ENCODE data around the gene PTPRR. TPM values are rescaled to one million over a fixed set of nuclear protein-coding genes. Genes with fewer than 3 reads are reported as not detected.

PTPRR gene
- total and polyA plus RNA-seq, 9 donors: 0.15 to 1.5 (median 0.32) TPM; not detected in 1

- no peak overlapping the region for H3K4me3 ChIP-seq
- no peak for DNase-seq
- no peaks in the 10 kb centered on the region for H3K27me3 ChIP-seq
- H3K4me1 ChIP-seq (ENCODE audit: insufficient read depth): no peaks in the 10 kb centered on the region
- H3K36me3 ChIP-seq: no peaks in the 10 kb centered on the region
- TF ChIP-seq CTCF (IDR thresholded peaks at IDR 0.05): no peak
- TF ChIP-seq EP300 (IDR thresholded peaks at IDR 0.05): no peak
- no peak for TF ChIP-seq POLR2A (IDR thresholded peaks at IDR 0.05)
- intact Hi-C loops (cut with DNase I): no loop called here
- H3K9me3 ChIP-seq: no peaks in the 10 kb centered on the region
- H3K27ac ChIP-seq: no peak overlapping the region
- 51 to 63% (median 55%) methylated on average over 4 of the region's 4 CpGs for WGBS, 3 donors
Observed at GRCh38 chr12:70840656-70841350, 79.7 kb downstream of the PTPRR start.

GRCh38 chr12:70839544-70839943 lies 81.0 kb downstream of the PTPRR start:
- H3K27me3 ChIP-seq: no peaks in the 10 kb centered on the region
- intact Hi-C loops (cut with DNase I): no loop called here
- TF ChIP-seq POLR2A (IDR thresholded peaks at IDR 0.05): no peak
- no peak for TF ChIP-seq CTCF (IDR thresholded peaks at IDR 0.05)
- no peak for TF ChIP-seq EP300 (IDR thresholded peaks at IDR 0.05)
- no peaks in the 10 kb centered on the region for H3K36me3 ChIP-seq
- no peak overlapping the region for H3K27ac ChIP-seq
- 65 to 74% (median 68%) methylated on average over 3 of the region's 3 CpGs for WGBS, 3 donors
- H3K9me3 ChIP-seq: no peaks in the 10 kb centered on the region
- no peaks in the 10 kb centered on the region for H3K4me1 ChIP-seq (ENCODE audit: insufficient read depth)
- DNase-seq: no peak
- H3K4me3 ChIP-seq: no peak overlapping the region

- DNase-seq: no peak
- H3K4me3 ChIP-seq: no peak overlapping the region
- H3K4me1 ChIP-seq (ENCODE audit: insufficient read depth): no peaks in the 10 kb centered on the region
- 44 to 75% (median 47%) methylated on average over 2 of the region's 2 CpGs for WGBS, 3 donors
- TF ChIP-seq EP300 (IDR thresholded peaks at IDR 0.05): no peak
- TF ChIP-seq CTCF (IDR thresholded peaks at IDR 0.05): no peak
- TF ChIP-seq POLR2A (IDR thresholded peaks at IDR 0.05): no peak
- H3K9me3 ChIP-seq: no peaks in the 10 kb centered on the region
- H3K36me3 ChIP-seq: no peaks in the 10 kb centered on the region
- H3K27me3 ChIP-seq: no peaks in the 10 kb centered on the region
- no peak overlapping the region for H3K27ac ChIP-seq
- intact Hi-C loops (cut with DNase I): no loop called here
Observed at GRCh38 chr12:70838127-70838526, 82.4 kb downstream of the PTPRR start.

GRCh38 chr12:70837026-70837425 lies 83.5 kb downstream of the PTPRR start:
- Histone ChIP-seq H3K27ac (no peak overlapping the region), H3K9me3 (no peaks in the 10 kb centered on the region), H3K36me3 (no peaks in the 10 kb centered on the region), H3K4me1 (ENCODE audit: insufficient read depth) (no peaks in the 10 kb centered on the region), H3K4me3 (no peak overlapping the region), H3K27me3 (no peaks in the 10 kb centered on the region)
- intact Hi-C loops (cut with DNase I): no loop called here
- DNase-seq: no peak
- TF ChIP-seq EP300 (IDR thresholded peaks at IDR 0.05) (no peak), CTCF (IDR thresholded peaks at IDR 0.05) (no peak), POLR2A (IDR thresholded peaks at IDR 0.05) (no peak)

Data from ovary (tissue), 9 donors.